Right renal cortex interstitium (tissue), 3 donors: ENCODE measurements around the gene SH3YL1. TPM values are rescaled to one million over a fixed set of nuclear protein-coding genes. Genes with fewer than 3 reads are reported as not detected.

Experiments
- DNase-seq, 3 donors: peaks; one replicate each; pipeline ENCODE4 v3.0.0-alpha.2; 2013; ENCODE audit warnings: low read depth in 3 of 3, low spot score in 2 of 3
- polyA plus RNA-seq, 3 donors: library from polyadenylated mRNA; unstranded; fragments of 120-200 nt; gene quantifications; one replicate each; pipeline ENCODE4 v1.2.1, GENCODE V29; 2013; ENCODE audit not compliant: insufficient read length in 3 of 3

SH3YL1 gene
- polyA plus RNA-seq, 3 donors = 74.1 to 89.9 (median 87.0) TPM

GRCh38 chr2:282371-283263, 18.8 kb upstream of the SH3YL1 start:
- no peak for DNase-seq

- no peak for DNase-seq
Observed at GRCh38 chr2:281381-281780, 17.5 kb upstream of the SH3YL1 start.

GRCh38 chr2:280650-281110, 16.8 kb upstream of the SH3YL1 start:
- DNase-seq = no peak

- no peak for DNase-seq
Observed at GRCh38 chr2:279956-280649, 16.3 kb upstream of the SH3YL1 start.

- no peak for DNase-seq
Observed at GRCh38 chr2:279366-279765, 15.5 kb upstream of the SH3YL1 start.

GRCh38 chr2:278927-279320, 15.1 kb upstream of the SH3YL1 start:
- DNase-seq = no peak

- no peak for DNase-seq
Observed at GRCh38 chr2:278312-278926, 14.6 kb upstream of the SH3YL1 start.

GRCh38 chr2:275466-275865, 11.6 kb upstream of the SH3YL1 start:
- no peak for DNase-seq

GRCh38 chr2:274503-274902, 10.7 kb upstream of the SH3YL1 start:
- no peak for DNase-seq

- DNase-seq = no peak
Observed at GRCh38 chr2:273333-273732, 9.5 kb upstream of the SH3YL1 start.

GRCh38 chr2:271917-272316, 8.1 kb upstream of the SH3YL1 start:
- no peak for DNase-seq

GRCh38 chr2:270861-271260, 7.0 kb upstream of the SH3YL1 start:
- no peak for DNase-seq

GRCh38 chr2:269356-270030, 5.7 kb upstream of the SH3YL1 start:
- DNase-seq = no peak

GRCh38 chr2:268323-268722, 4.5 kb upstream of the SH3YL1 start:
- DNase-seq = no peak

GRCh38 chr2:264493-265468, 949 bp upstream of the SH3YL1 start, which contains the start of gene ACP1:
TSS of gene ACP1 (plus strand) at chr2:264947. CDS start at chr2:264965, 18 bp downstream.
- DNase-seq = peak; percentile 88 to 92 (median 90)

- no peak for DNase-seq
Observed at GRCh38 chr2:263022-263738, 652 bp downstream of the SH3YL1 start.

GRCh38 chr2:262117-262516, 1.7 kb downstream of the SH3YL1 start:
- DNase-seq = no peak

GRCh38 chr2:260507-261161, 3.2 kb downstream of the SH3YL1 start:
- DNase-seq = no peak
